Measurements from ENCODE around the gene TFDP1. TPM values are rescaled to one million over a fixed set of nuclear protein-coding genes. Genes with fewer than 3 reads are reported as not detected.

Gene TFDP1
- polyA plus RNA-seq, 3 donors = 30.3 to 54.0 (median 37.6) TPM

- Mint-ChIP-seq H3K9me3 (peaks cover 12 to 30% (median 19%) of the 10 kb centered on the region in 7 donors), H3K4me1 (no peaks in the 10 kb centered on the region), H3K27me3 (ENCODE audit: low read depth in 3 of 3) (peaks cover 0 to 9% (median 0%) of the 10 kb centered on the region in 3 donors), H3K27ac (peak overlapping the region in 3 of 7 donors; percentile 31 to 56 (median 51)), H3K36me3 (peaks cover 44 to 69% of the 10 kb centered on the region in 2 donors), H3K4me3 (no peak overlapping the region)
- Histone ChIP-seq H3K79me2 (ENCODE audit: insufficient read depth, low read length) (peaks cover 78% of the 10 kb centered on the region), H3K4me2 (replicated peaks; ENCODE audit: extremely low read depth, low read length, poor library complexity, severe bottlenecking) (no peak overlapping the region), H3K9me3 (replicated peaks in 1 of 2; ENCODE audit: control insufficient read depth in 1 of 2, insufficient read depth in 1 of 2, low read length in 2 of 2) (peaks cover 13 to 25% of the 10 kb centered on the region in 2 donors), H3K36me3 (replicated peaks in 1 of 2; ENCODE audit: control insufficient read depth in 1 of 2, insufficient read depth in 2 of 2, low read length in 2 of 2) (peaks cover 33 to 57% of the 10 kb centered on the region in 2 donors), H3K9ac (ENCODE audit: insufficient read depth, low read length, poor library complexity, severe bottlenecking) (no peak overlapping the region), H3K27me3 (ENCODE audit: control insufficient read depth in 2 of 2, insufficient read depth in 2 of 2, low read length in 2 of 2) (no peaks in the 10 kb centered on the region), H4K20me1 (ENCODE audit: insufficient read depth, low read length) (peaks cover 21% of the 10 kb centered on the region), H3K4me1 (ENCODE audit: control insufficient read depth in 1 of 2, insufficient read depth in 2 of 2, low read length in 2 of 2) (no peaks in the 10 kb centered on the region), H3K27ac (ENCODE audit: low read depth in 1 of 2, low read length in 2 of 2) (no peak overlapping the region), H2AFZ (ENCODE audit: insufficient read depth, low read depth, low read length, poor library complexity, severe bottlenecking) (no peak overlapping the region), H3K4me3 (replicated peaks in 1 of 3; ENCODE audit: low read depth in 2 of 3, low read length in 3 of 3) (no peak overlapping the region)
- intact Hi-C loops (cut with micrococcal nuclease) = no loop called here
- no peak for TF ChIP-seq CTCF (IDR thresholded peaks at IDR 0.05)
- WGBS (ENCODE audit: insufficient coverage) = 100% methylated on average over 2 of the region's 8 CpGs
- no peak for DNase-seq
Measured at GRCh38 chr13:113595131-113595530, 10.6 kb downstream of the TFDP1 start.

- no peak overlapping the region for H3K27ac Mint-ChIP-seq
- H3K4me2 ChIP-seq (replicated peaks; ENCODE audit: extremely low read depth, low read length, poor library complexity, severe bottlenecking) = no peak overlapping the region
- H3K36me3 Mint-ChIP-seq = peaks cover 45 to 77% of the 10 kb centered on the region in 2 donors
- H3K4me1 ChIP-seq (ENCODE audit: control insufficient read depth in 1 of 2, insufficient read depth in 2 of 2, low read length in 2 of 2) = no peaks in the 10 kb centered on the region
- H3K36me3 ChIP-seq (replicated peaks in 1 of 2; ENCODE audit: control insufficient read depth in 1 of 2, insufficient read depth in 2 of 2, low read length in 2 of 2) = peaks cover 38 to 70% of the 10 kb centered on the region in 2 donors
- peaks cover 88% of the 10 kb centered on the region for H3K79me2 ChIP-seq (ENCODE audit: insufficient read depth, low read length)
- H3K4me3 ChIP-seq (replicated peaks in 1 of 3; ENCODE audit: low read depth in 2 of 3, low read length in 3 of 3) = no peak overlapping the region
- H3K27me3 ChIP-seq (ENCODE audit: control insufficient read depth in 2 of 2, insufficient read depth in 2 of 2, low read length in 2 of 2) = no peaks in the 10 kb centered on the region
- H3K9ac ChIP-seq (ENCODE audit: insufficient read depth, low read length, poor library complexity, severe bottlenecking) = no peak overlapping the region
- 96% methylated on average over 22 of the region's 27 CpGs for WGBS (ENCODE audit: insufficient coverage)
- H3K27me3 Mint-ChIP-seq (ENCODE audit: low read depth in 3 of 3) = peaks cover 0 to 9% (median 0%) of the 10 kb centered on the region in 3 donors
- no peak overlapping the region for H2AFZ ChIP-seq (ENCODE audit: insufficient read depth, low read depth, low read length, poor library complexity, severe bottlenecking)
- H3K4me3 Mint-ChIP-seq = no peak overlapping the region
- H3K27ac ChIP-seq (ENCODE audit: low read depth in 1 of 2, low read length in 2 of 2) = no peak overlapping the region
- H3K4me1 Mint-ChIP-seq = no peaks in the 10 kb centered on the region
- TF ChIP-seq CTCF (IDR thresholded peaks at IDR 0.05) = no peak
- peaks cover 15 to 30% of the 10 kb centered on the region in 2 donors for H3K9me3 ChIP-seq (replicated peaks in 1 of 2; ENCODE audit: control insufficient read depth in 1 of 2, insufficient read depth in 1 of 2, low read length in 2 of 2)
- DNase-seq = no peak
- intact Hi-C loops (cut with micrococcal nuclease) = no loop called here
- peaks cover 14 to 32% (median 21%) of the 10 kb centered on the region in 7 donors for H3K9me3 Mint-ChIP-seq
- peaks cover 20% of the 10 kb centered on the region for H4K20me1 ChIP-seq (ENCODE audit: insufficient read depth, low read length)
Measured at GRCh38 chr13:113596321-113597200, 12.0 kb downstream of the TFDP1 start.

All from CD14-positive monocyte (primary cell).